SH-SY5Y (cell line): ENCODE data around the gene MAP3K20.

Experiments
- GATA2 ChIP-seq: IDR thresholded peaks from 2 replicates; pipeline ENCODE4 v1.6.1; 2011; ENCODE audit warnings: mild to moderate bottlenecking, low read depth, low read length
- GATA3 ChIP-seq: IDR thresholded peaks from 2 replicates; pipeline ENCODE4 v1.6.1; 2011; ENCODE audit warnings: low read depth, mild to moderate bottlenecking, low read length, moderate library complexity

- TF ChIP-seq GATA3 (no peak), GATA2 (no peak)
Measured at GRCh38 chr2:173048897-173049661, 26.6 kb upstream of the MAP3K20 start.
